GM21717 (cell line): ENCODE results near the gene PTPRN2.

ENCODE experiments used
- ATAC-seq: cut with Tn5 transposase; IDR thresholded peaks from one replicate; pipeline ENCODE4 v1.9.1; 2021; ENCODE audit warnings: mild to moderate bottlenecking, moderate library complexity; ENCODE audit not compliant: unreplicated experiment

PTPRN2 gene

GRCh38 chr7:158093156-158093796, 494.3 kb downstream of the PTPRN2 start:
- no peak for ATAC-seq

- no peak for ATAC-seq
These were observed 500.4 kb downstream of the PTPRN2 start for GRCh38 chr7:158087196-158087595.

GRCh38 chr7:158085741-158086695, 501.6 kb downstream of the PTPRN2 start:
- no peak for ATAC-seq

GRCh38 chr7:158084555-158084954, 503.1 kb downstream of the PTPRN2 start:
- ATAC-seq = no peak

- no peak for ATAC-seq
These were observed 503.9 kb downstream of the PTPRN2 start for GRCh38 chr7:158083526-158084310.

GRCh38 chr7:158082761-158083160, 504.9 kb downstream of the PTPRN2 start:
- no peak for ATAC-seq

GRCh38 chr7:158080899-158081445, 506.7 kb downstream of the PTPRN2 start:
- no peak for ATAC-seq

GRCh38 chr7:158077934-158078910, 509.4 kb downstream of the PTPRN2 start:
- ATAC-seq = no peak

- no peak for ATAC-seq
These were observed 510.3 kb downstream of the PTPRN2 start for GRCh38 chr7:158077151-158077840.

- no peak for ATAC-seq
These were observed 511.0 kb downstream of the PTPRN2 start for GRCh38 chr7:158076656-158077055.

GRCh38 chr7:158076215-158076614, 511.4 kb downstream of the PTPRN2 start:
- ATAC-seq = no peak

- no peak for ATAC-seq
These were observed 512.0 kb downstream of the PTPRN2 start for GRCh38 chr7:158075633-158076001.

- no peak for ATAC-seq
These were observed 512.6 kb downstream of the PTPRN2 start for GRCh38 chr7:158074896-158075632.

- no peak for ATAC-seq
These were observed 513.5 kb downstream of the PTPRN2 start for GRCh38 chr7:158073845-158074840.

GRCh38 chr7:158072991-158073730, 514.5 kb downstream of the PTPRN2 start:
- ATAC-seq = no peak

GRCh38 chr7:158070222-158070920, 517.3 kb downstream of the PTPRN2 start:
- no peak for ATAC-seq
